Stromal cell of bone marrow (primary cell): ENCODE data around the gene TRAPPC2L.
"Not testable (repeated sequence)": the region's sequence is repeated elsewhere in the genome, so short reads cannot be mapped to it uniquely, and the experiment has no call there.

Experiments used
- DNase-seq: peaks from one replicate; pipeline ENCODE4 v3.0.0-alpha.2; 2012; ENCODE audit warnings: low read depth

Gene TRAPPC2L

GRCh38 chr16:88818575-88818874 is 38.4 kb upstream of the TRAPPC2L start:
- DNase-seq = no peak

DNA sequence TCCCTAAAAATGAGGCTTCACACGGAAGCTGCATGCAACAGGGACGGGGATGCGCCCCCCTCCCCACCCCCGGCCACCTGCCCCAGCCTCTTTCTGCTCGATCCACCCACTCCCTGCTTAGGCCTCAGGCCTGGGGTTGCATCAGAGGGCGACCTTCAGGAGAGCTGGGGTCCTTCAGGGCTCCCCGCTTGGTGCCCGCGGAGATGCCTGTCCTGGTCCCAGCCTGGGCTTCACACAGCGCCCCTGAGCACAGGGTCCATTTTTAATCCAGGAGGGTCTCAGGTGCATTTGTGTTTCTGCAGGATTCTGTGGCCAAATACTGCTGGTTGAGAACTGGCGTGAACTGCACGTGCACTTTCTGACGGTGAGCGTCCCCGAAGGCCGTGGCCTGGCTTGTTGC is 37.8 kb upstream of the TRAPPC2L start:
- DNase-seq = no peak

- no peak for DNase-seq
These were observed 36.4 kb upstream of the TRAPPC2L start for GRCh38 chr16:88820385-88821025.

DNA sequence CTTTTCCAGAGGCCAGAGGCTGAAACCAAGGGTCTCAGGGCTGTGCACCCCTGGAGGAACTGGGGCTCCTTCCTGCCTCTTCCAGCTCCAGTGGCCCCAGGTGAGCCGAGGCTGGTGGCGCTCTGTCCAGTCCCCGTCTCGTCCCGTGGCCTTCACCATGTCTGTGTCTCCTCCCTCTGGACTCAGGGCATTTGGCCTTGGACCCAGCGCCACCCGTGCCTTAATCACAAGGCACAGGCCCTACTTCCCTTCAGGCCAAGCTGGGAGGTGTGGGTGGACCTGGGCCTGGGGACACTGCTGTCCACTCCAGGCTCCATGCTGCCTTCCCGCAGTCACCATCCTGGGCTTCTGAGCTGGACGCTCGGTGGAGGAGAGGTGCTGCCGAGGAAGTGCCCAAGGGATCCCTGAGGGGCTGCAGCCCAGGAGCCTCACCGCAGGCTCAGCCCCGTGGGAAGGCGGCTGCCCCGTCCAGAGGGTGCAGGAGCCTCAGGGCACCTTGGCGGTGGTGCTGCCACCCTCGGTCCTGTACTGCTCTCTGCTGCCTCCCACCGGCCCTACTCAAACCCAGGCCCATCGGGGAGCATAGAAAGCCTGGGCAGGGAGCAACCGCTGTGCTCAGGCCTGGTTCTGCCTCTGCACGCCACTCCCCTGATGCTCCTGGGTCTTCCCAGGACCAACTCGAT is 35.6 kb upstream of the TRAPPC2L start:
- DNase-seq = no peak

DNA sequence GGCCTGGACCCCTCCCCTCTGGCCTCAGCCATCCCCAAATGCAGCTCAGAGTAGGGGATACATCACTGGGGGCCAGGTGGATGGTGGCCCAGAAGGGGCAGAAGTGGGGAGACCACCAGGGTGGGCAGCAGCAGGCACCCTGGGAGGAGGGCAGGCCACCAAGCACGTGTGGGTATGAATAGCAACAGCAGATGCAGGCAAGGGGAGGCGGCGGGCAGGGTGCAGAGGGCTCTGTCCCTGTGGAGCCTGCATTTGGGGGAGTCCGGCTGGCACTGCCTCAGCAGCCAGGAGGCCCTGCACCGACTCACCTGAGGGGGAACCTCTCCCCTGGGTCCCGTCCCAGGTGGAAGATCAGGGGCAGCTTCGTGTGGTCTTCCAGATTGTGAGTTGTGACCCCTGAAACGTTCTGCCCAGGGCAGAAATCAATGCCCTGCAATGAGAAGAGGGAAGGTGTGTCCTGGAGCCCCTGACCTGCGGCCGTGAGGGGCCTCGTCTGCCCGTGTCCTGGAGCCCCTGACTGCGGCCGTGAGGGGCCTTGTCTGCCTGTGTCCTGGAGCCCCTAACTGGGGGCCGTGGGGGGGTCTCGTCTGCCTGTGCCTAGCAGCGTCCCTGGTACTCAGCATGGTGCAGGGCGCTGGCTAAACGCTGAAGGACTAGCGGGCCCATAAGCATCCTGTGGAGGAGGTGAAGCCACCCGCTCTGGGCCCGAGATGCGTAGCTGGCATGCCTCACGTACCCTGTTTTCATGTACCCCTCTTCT is 34.5 kb upstream of the TRAPPC2L start:
- no peak for DNase-seq

DNA sequence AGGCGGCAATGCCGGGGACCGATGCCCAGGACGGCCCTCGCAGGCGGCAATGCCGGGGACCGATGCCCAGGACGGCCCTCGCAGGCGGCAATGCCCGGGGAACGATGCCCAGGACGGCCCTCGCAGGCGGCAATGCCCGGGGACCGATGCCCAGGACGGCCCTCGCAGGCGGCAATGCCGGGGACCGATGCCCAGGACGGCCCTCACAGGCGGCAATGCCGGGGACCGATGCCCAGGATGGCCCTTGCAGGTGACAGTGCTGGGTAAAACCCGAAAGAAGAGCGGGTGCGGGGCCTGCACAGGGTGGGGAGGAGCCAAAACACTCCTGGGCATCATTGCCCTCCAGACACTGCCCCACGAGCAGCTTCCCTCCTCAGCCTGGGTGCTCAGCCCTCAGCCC is 33.3 kb upstream of the TRAPPC2L start:
- DNase-seq = not testable (repeated sequence)

GRCh38 chr16:88824256-88825077 is 32.5 kb upstream of the TRAPPC2L start:
- no peak for DNase-seq

DNA sequence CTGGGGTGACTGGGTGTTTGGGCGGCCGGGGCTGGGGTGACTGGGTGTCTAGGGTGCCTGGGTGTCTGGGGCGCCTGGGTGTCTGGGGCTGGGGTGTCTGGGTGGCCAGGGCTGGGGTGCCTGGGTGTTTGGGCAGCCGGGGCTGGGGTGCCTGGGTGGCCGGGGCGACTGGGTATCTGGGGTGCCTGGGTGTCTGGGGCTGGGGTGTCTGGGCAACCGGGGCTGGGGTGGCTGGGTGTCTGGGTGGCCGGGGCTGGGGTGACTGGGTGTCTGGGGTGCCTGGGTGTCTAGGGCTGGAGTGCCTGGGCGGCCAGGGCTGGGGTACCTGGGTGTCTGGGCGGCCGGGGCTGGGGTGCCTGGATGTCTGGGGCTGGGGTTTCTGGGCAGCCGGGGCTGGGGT is 31.8 kb upstream of the TRAPPC2L start:
- no peak for DNase-seq

GRCh38 chr16:88826070-88826840 is 30.7 kb upstream of the TRAPPC2L start:
- DNase-seq = no peak

GRCh38 chr16:88827727-88828126 is 29.2 kb upstream of the TRAPPC2L start:
- DNase-seq = no peak

GRCh38 chr16:88828711-88829110 is 28.2 kb upstream of the TRAPPC2L start:
- no peak for DNase-seq

DNA sequence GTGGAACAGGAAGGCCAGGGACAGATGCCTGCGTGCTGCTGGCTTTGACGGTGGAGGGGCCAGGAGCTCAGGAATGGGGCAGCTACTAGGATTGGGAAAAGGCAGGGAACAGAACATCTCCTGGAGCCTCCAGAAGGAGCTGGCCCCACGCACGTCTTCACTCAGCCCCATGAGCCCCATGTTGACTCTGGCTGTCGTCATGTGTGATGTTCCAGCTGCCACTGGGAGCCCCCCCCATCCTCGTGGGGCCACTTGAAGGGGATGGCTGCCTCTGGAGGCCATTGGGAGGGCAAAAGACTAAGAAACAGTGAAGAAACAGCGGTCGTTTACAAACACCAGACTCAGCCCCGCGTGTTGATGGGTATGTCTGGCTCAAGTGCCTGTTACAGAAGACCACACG is 26.7 kb upstream of the TRAPPC2L start:
- no peak for DNase-seq

GRCh38 chr16:88830783-88831182 is 26.1 kb upstream of the TRAPPC2L start:
- no peak for DNase-seq

DNA sequence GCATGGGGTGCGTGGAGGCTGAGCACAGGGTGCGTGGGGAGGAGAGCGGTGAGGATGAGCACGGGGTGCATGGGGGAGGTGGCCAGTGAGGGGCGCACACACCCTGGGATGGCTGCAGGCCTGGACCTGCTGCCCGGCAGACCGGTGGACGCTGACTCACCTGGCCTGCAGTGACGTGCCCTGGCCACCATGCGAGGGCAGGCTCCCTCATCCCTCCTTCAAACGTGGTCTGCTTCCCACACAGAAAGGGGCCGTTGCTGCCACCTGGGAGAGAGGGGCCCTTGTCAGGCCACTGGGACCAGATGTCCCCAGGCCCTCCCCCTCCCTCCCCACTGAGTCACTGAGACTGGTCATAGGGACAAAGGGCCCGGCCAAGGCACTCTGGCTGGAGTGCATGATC is 25.1 kb upstream of the TRAPPC2L start:
- DNase-seq = no peak

DNA sequence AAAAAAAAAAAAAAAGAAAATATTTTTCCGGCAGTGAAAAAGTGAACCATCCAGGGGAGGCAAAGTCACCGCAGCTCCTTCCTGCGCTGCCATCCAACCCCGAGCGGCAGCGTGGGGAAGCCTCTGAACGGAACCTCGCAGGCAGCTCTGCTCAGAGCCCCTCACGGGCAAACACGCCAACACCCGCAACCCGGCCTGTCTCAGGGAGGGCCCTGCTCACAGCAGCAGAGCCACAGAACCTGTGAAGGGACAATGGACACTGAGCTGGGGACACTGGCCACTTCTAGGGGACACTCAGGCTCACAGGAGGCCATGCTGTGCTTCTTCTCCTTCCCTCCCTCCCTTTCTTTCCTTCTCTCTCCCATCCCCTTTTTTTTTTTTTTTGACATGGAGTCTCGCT is 23.8 kb upstream of the TRAPPC2L start:
- no peak for DNase-seq

GRCh38 chr16:88834670-88835069 is 22.3 kb upstream of the TRAPPC2L start:
- no peak for DNase-seq

DNA sequence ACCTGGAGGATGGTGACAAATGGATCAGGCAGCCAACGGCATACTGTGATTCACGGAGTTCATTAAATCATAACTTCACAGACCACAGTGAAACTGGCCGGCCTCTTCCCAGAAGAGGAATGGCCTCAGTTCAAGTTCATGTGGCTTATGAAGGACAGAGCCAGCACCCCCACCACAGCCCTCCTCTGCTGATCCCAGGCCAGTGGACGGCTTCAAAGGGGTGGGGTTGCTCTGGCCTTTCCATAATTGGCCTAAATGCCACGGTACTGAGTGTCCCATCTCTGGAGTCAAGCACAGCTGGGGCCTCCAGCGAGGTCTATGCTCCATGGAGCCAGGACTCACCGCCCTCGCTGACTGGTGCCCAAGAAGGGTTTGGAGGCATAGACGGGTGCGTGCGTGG is 21.5 kb upstream of the TRAPPC2L start:
- DNase-seq = peak; percentile 64

- no peak for DNase-seq
These were observed 21.1 kb upstream of the TRAPPC2L start for GRCh38 chr16:88835818-88836217.

GRCh38 chr16:88836791-88837190 is 20.1 kb upstream of the TRAPPC2L start:
- DNase-seq = no peak

- no peak for DNase-seq
These were observed 19.1 kb upstream of the TRAPPC2L start for GRCh38 chr16:88837806-88838205.

- no peak for DNase-seq
These were observed 18.4 kb upstream of the TRAPPC2L start for GRCh38 chr16:88838566-88838965.

DNA sequence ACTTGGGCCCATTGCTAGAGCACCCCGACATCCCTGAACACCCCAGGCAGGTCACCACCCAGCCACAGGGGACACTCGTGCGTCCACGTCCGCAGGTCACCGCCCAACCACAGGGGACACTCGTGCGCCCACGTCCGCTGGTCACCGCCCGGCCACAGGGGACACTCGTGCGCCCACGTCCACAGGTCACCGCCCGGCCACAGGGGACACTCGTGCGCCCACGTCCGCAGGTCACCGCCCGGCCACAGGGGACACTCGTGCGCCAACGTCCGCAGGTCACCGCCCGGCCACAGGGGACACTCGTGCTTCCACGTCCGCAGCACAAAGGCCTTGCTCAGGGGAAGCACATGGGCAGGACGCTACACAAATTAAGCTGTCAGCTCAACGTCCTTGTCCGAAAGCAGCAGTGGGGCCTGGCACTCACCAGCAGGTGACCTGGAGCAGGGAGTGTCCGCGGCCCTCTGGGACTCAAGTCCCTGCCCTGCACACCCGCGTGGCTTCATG is 17.8 kb upstream of the TRAPPC2L start:
- DNase-seq = no peak
